GM20431 (cell line): Measurements from ENCODE around the gene CRYBG2.
"Not testable (repeated sequence)": the region's sequence is repeated elsewhere in the genome, so short reads cannot be mapped to it uniquely, and the experiment has no call there.

ENCODE experiments used
- in situ Hi-C: fragments of 300-500 bp; cut with MseI, MboI; formaldehyde crosslinking; loops from one replicate; pipeline ENCODE4 v1.15.0; 2020; ENCODE audit warnings: low sequenced_read_pairs; ENCODE audit not compliant: unreplicated experiment

Gene CRYBG2

GRCh38 chr1:26353976-26354820 is at the start of gene CRYBG2:
Gene CRYBG2 (minus strand): TSS chr1:26354130. CDS start chr1:26346657, 7,473 bp downstream.
- in situ Hi-C loops = no loop called here

GRCh38 chr1:26403656-26404055 is 49.7 kb upstream of the CRYBG2 start:
- in situ Hi-C loops = no loop called here

DNA sequence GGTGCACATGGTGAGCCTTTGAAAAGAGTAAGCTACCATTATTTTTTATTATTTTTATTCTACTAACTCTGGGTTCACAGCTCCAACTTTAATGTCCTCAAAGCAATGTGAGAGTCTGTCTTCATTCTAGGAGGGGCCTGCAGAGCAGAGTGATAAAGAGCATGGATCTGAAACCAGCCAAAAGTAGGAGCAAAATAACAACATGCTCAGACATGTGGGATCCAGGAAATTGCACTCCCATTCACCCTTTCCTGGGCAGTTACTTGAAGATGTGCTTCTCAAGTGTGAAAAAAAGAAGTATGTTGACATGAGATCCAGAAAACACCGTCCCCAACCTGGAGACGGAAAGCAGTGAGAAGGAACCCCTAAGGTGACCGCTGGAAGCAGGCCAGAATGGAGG is 48.0 kb upstream of the CRYBG2 start:
- in situ Hi-C loops = no loop called here

- in situ Hi-C loops = no loop called here
Measured at GRCh38 chr1:26399034-26399433, 45.1 kb upstream of the CRYBG2 start.

GRCh38 chr1:26395754-26396153 is 41.8 kb upstream of the CRYBG2 start:
- in situ Hi-C loops = no loop called here

DNA sequence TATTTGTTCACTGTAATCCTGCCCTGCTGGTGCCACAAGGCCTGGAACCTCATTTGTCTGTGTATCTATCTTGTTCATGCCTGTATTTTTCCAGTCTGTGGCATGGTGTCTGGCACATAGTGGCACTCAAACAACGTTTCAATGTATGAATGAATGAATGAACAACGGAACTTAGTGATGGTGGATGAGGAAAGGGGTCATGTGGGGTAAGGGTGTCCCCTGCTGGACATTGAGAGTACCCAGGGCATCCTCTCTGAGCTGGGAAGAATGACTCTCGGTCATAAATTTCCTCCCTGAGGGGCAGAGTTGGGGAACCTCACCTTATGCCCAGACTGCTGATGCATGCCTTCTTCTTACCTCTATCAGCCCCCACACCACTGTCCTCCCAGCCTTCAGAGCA is 37.5 kb upstream of the CRYBG2 start:
- in situ Hi-C loops = no loop called here

DNA sequence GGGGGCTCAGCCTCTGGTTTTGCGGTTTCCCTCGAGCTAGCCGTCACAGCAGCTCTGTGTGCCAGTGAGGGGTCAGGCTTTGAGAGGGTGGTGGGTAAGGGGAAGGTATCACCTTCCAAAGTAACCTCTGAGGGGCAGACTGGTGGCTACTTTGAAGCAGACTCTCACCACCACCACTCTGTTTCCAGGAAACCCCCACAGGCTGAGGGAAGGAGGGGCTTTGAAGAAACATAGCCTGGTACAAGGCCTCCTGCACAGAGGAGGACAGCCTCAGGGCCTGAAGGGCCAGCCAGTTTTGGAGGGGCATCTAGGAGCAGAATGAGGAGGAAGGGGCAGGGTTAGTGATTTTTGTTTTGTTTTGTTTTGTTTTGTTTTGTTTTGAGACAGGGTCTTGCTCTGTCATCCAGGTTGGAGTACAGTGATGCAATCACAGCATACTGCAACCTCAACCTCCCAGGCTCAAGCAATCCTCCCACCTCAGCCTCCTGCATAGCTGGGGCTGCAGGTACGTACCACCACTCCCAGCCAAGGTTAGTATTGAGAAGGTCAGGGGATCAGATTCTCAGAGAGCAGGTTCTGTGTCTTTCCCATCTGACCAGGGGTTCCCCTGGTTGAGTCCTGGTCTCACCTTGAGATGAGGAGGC is 35.8 kb upstream of the CRYBG2 start:
- in situ Hi-C loops = no loop called here

DNA sequence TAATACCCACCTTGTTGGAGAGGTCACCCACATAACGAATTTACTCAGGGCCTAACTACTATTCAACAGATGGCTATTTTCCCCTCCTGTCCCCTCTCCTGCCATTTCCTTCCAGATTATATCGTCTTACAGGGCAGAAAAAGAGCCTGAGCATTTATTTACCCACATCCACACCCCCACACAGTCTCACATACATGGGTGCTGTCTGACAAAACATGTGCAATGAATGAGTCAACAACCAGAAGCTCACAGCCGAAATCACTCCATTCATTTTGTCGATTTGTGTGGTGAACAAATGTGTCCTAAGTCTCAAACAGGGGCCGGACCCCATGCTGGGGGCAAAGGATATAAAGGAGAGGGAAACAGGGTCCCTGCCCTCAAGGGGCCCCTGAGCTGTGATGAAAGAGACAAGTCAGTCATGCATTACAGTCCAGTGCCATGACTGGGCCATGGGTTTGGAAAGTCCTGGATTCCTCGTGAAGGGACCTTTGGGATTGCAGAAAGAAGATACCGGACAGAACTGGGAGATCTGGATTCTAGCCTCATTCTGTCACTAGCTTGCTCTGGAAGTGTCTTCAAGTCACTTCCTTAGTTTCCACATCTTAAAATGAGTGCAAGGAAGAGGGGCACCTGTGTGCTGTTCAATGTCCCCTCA is 35.0 kb upstream of the CRYBG2 start:
- in situ Hi-C loops = no loop called here

DNA sequence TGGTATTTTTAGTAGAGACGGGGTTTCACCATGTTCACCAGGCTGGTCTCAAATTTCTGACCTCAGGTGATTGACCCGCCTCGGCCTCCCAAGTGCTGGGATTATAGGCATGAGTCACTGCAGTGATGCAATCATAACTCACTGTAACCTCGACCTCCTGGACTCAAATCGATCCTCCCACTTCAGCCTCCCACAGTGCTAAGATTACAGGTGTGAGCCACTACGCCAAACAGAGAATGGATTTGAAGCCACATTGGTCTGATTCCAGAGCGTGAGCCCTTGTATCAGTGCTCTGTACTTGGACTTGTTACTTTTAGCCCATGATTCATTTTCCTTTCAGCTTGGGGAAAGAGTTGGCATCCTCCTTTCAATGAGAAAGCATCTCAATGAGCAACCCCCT is 33.5 kb upstream of the CRYBG2 start:
- in situ Hi-C loops = no loop called here

GRCh38 chr1:26385063-26385462 is 31.1 kb upstream of the CRYBG2 start:
- in situ Hi-C loops = not testable (repeated sequence)

DNA sequence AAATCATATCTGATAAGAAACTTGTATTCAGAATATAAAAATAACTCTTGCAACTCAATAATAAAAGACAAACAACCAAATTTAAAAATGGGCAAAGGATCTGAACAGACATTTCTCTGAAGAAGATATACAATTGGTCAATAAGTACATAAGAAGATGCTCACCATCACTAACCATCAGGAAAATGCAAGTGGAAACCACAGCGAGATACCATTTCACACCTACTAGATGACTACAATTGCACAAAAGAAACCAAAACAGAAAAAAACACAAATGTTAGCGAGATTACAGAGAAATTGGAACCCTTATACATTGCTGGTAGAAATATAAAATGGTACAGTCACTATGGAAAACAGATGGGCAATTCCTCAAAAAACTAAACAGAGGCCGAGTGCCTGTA is 30.1 kb upstream of the CRYBG2 start:
- in situ Hi-C loops = no loop called here

DNA sequence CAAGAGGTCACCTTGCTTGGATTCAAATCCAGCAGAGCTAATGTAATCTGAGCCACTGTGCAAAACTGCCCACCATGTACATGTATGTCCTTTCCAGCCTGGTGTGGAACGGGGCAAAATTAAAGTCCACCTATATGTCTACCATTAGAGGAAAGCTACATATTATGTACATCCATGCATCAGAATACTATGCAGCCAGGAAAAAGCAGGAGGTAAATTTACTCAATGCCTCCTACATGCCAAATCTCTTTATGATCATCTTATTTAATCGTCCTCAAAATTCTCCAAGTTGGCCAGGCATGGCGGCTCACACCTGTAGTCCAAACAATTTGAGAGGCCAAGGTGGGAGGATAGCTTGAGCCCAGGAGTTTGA is 24.9 kb upstream of the CRYBG2 start:
- in situ Hi-C loops = no loop called here

DNA sequence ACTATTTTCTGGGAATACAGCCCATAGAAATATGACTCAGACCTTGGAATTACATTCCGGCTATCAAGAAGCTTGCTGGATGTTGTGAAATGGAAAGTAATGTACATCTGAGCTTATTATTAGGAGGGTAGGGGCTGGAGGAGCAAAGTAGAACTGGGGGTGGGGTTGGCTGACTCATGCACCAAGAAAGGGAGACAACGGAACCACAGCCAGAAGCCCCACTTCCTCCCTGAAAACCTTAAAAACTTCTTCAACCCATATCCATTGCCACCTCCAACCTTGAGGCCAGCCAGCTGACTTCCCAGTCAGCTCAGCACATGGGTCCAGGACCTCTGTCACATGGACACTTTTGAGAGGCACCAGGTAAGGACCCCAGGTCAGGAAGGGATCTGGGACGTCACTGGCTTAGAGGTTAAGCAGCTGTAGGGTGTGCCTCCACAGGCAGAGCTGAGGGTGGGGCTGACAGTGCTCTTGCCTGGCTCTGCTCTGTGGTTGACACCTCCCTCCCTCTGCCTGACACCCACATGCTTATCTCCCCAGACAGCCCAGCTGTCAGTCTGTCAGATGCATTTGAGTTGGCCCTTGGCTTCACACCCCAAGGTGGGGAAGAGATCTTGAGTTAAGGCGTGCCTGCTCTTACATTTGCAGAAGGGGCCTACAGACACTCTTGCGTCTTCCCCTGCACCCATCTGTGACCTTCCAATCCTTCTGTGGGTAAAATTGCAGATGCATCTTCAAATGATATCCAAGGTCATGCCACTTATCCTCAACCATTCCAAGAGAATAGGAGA is 24.4 kb upstream of the CRYBG2 start:
- in situ Hi-C loops = no loop called here

DNA sequence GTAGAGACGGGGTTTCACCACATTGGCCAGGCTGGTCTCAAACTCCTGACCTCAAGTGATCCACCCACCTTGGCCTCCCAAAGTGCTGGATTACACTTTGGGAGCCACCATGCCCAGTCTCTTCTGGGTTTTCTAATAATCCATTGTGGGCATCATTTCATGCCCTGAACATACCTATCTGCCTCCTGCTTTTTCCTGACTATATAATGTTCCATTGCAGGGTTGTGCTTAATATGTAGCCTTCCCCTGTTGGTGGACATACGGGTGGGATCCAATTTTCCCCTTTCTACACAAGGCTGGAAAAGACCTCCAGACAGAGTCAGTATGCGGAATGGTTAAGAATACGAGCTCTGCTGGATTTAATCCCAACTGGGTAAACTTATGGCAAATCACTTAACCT is 22.1 kb upstream of the CRYBG2 start:
- in situ Hi-C loops = no loop called here

DNA sequence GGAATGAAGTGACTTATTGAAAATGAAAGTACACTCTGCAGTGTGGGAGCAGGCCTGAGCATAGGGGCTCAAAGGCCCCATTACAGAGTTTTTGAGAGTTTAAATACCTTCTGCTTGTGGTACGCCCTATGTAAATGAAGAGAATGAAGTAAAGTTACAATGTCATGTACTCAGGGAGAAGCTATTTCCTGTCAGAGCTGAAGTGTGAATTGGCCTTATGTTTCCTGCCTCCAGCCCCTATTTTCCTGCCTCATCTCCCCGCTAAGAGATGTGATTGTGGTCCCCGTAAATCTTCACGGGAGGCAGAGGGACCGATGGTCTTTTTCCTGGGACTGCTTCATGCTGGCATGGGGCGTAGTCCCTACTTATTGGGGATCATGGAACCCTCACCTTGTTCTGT is 21.2 kb upstream of the CRYBG2 start:
- in situ Hi-C loops = no loop called here

GRCh38 chr1:26374361-26374760 is 20.4 kb upstream of the CRYBG2 start:
- in situ Hi-C loops = not testable (repeated sequence)

GRCh38 chr1:26373789-26374188 is 19.9 kb upstream of the CRYBG2 start:
- in situ Hi-C loops = no loop called here

DNA sequence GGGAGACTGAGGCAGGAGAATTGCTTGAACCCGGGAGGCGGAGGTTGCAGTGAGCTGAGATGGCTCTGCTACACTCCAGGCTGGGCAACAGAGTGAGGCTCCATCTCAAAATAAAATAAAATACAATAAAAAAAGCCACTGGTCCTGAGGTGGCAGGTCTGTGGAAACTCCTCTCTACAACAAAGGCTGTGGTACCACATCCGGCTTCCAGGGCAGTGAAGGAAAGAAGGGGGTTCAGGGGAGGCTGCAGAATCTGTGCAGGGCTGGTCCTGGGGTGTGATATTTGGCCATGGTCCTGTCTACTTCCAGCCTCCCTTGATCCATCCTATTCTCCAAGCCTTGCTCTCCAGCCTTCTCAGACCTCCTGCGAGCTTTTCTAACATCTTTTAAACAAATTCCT is 19.4 kb upstream of the CRYBG2 start:
- in situ Hi-C loops = no loop called here

- in situ Hi-C loops = not testable (repeated sequence)
Measured at GRCh38 chr1:26372611-26373010, 18.7 kb upstream of the CRYBG2 start, which contains the start of gene ZNF683. Gene ZNF683 (minus strand): TSS chr1:26372750. CDS start chr1:26368571, 4,179 bp downstream.

- in situ Hi-C loops = no loop called here
Measured at GRCh38 chr1:26372039-26372438, 18.1 kb upstream of the CRYBG2 start.
